Choroid plexus epithelial cell (primary cell): ENCODE results near the gene DPH1.

Source experiments
- DNase-seq: peaks from one replicate; pipeline ENCODE4 v3.0.0-alpha.2; 2010; ENCODE audit warnings: low read depth
- H3K4me3 ChIP-seq: 2 replicates; pipeline ENCODE4 v1.5.1; 2011; ENCODE audit warnings: low read depth, mild to moderate bottlenecking, control low read depth, low read length, moderate library complexity
- TF ChIP-seq, protein P1 (sequence below): conservative IDR thresholded peaks from 2 replicates; pipeline ENCODE4 v1.5.1; 2011; ENCODE audit warnings: low read depth, mild to moderate bottlenecking, control low read depth, inconsistent platforms, low read length, moderate library complexity

Gene DPH1

DNA sequence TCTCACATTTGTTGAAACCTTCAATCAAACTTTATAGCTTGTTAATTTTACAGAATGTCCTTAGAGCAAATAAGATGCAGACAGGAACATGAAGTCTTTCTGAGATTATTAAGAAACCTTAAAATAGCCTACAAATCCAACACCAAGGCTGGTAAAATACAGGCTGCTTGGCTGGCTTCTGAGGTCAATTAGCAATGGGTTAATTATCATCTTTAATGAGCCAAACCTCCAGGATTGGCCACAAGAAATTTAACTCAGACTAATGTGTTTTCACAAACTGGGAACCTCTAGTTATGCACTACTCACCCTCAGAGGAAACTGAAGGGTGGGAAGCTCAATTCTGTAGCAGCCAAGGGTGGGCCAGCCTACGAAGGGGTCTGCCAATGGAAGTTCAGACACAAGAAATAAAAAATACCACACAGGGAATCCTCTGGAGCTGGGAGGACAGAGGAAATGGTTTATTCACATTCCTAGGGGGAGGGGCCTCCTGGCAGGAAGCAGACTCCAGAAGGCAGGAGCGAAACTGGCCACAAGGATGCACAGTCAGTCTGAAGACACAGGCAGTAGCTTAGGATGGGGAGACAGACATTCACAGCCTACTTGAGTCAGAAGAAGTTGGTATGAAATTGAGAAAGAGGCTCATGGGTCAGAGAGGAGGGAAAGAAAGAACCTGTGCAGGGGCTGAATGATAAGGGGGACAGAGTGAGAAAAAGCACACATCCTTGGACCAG, 61.0 kb downstream of the DPH1 start:
- no peak overlapping the region for H3K4me3 ChIP-seq
- DNase-seq = peak; percentile 96
- TF ChIP-seq, protein P1, sequence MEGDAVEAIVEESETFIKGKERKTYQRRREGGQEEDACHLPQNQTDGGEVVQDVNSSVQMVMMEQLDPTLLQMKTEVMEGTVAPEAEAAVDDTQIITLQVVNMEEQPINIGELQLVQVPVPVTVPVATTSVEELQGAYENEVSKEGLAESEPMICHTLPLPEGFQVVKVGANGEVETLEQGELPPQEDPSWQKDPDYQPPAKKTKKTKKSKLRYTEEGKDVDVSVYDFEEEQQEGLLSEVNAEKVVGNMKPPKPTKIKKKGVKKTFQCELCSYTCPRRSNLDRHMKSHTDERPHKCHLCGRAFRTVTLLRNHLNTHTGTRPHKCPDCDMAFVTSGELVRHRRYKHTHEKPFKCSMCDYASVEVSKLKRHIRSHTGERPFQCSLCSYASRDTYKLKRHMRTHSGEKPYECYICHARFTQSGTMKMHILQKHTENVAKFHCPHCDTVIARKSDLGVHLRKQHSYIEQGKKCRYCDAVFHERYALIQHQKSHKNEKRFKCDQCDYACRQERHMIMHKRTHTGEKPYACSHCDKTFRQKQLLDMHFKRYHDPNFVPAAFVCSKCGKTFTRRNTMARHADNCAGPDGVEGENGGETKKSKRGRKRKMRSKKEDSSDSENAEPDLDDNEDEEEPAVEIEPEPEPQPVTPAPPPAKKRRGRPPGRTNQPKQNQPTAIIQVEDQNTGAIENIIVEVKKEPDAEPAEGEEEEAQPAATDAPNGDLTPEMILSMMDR = peak; percentile 68

DNA sequence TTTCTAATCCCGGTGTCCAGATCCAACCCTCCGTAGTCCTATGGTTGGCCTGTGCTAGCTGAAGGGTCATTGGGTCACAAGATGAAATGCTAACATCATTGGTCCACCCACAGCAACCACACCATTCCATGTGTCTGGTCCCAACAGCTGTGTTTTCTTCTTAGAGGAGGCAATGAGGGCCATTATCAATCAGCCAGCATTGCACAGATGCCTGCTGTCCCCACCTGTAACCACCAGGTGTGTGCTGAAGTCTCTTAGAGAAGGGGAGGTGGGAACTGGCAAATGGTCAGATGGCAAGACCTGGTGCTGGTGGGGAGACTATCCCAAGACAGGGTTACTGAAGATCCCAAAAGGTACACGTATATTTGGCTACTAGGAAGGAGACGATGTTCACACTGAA, 62.3 kb downstream of the DPH1 start:
- DNase-seq = no peak
- no peak overlapping the region for H3K4me3 ChIP-seq
- TF ChIP-seq, protein P1 = no peak

DNA sequence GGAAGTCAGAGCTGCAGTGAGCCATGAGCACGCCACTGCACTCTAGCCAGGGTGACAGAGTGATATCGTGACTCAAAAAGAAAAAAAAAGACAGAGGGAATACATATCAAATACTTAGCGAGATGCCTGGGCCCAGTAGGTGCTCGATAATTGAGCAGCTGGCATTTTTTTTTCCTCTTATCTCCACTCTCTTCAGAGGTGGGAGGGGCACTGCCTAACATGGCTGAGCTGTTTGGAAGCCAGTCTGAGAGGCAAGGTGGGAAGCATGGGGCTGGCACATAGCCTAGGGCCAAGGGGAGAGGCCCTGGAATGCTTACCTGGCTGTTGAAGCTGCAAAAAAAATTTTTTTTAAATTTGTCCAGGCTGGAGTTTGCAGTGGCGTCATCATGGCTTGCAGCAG, 63.4 kb downstream of the DPH1 start:
- no peak for DNase-seq
- TF ChIP-seq, protein P1 = no peak

More for the DNA sequence above, 63.4 kb downstream of the DPH1 start:
- no peak overlapping the region for H3K4me3 ChIP-seq
